Stimulated activated CD8-positive, alpha-beta memory T cell treated with anti-CD3 and anti-CD28 coated beads, Interleukin-15, amount 100 ng/mL, for 4 hours (primary cell): ENCODE data around the gene PCLO.
"Not testable (repeated sequence)": the region's sequence is repeated elsewhere in the genome, so short reads cannot be mapped to it uniquely, and the experiment has no call there.

Experiments used
- DNase-seq, 2 donors: peaks; one replicate each; pipeline ENCODE4 v3.0.0-alpha.2; 2020; ENCODE audit warnings: low read depth in 2 of 2

The PCLO gene

GRCh38 chr7:83053965-83054364 lies 108.7 kb downstream of the PCLO start:
- DNase-seq: no peak

DNA sequence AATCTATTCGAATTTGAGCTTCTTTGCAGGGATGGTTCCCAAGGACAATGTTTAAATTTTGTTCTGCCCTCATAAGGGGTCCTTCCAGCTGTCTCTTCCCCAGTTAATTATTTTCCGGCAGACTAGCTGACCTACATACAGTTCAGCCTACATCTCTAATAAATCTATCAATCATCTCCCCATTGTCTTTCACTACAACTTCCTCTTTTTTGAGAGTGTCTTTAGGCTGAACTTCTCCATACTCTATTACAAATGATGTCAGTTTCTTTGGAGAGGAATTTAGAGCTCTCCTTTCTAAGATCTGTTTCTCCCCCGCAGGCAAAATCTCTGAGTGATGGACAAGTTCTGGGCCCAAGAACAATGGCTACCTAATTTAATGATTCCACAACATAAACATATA lies 122.2 kb downstream of the PCLO start:
- DNase-seq: no peak

GRCh38 chr7:83038787-83039186 lies 123.9 kb downstream of the PCLO start:
- no peak for DNase-seq

GRCh38 chr7:83036721-83037380 lies 125.8 kb downstream of the PCLO start:
- DNase-seq: no peak

- DNase-seq: no peak
Observed at GRCh38 chr7:83036130-83036529, 126.6 kb downstream of the PCLO start.

DNA sequence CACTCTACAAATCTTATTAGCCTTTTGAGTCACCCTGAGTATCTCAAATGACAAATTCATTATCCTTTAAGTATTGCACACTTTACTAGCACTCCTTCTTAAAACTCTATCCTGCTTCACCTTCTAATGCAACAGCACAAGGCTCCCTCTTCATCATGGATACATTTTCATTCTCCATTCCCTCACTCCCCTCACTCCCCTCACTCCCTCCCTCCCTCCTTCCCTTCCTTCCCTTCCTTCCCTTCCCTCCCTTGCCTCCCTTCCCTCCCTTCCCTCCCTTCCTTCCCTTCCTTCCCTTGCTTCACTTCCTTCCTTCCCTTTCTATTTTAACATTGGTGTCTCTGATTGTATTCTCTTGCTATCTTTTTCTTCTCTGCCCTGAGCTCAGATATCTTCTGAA lies 130.5 kb downstream of the PCLO start:
- DNase-seq: no peak

DNA sequence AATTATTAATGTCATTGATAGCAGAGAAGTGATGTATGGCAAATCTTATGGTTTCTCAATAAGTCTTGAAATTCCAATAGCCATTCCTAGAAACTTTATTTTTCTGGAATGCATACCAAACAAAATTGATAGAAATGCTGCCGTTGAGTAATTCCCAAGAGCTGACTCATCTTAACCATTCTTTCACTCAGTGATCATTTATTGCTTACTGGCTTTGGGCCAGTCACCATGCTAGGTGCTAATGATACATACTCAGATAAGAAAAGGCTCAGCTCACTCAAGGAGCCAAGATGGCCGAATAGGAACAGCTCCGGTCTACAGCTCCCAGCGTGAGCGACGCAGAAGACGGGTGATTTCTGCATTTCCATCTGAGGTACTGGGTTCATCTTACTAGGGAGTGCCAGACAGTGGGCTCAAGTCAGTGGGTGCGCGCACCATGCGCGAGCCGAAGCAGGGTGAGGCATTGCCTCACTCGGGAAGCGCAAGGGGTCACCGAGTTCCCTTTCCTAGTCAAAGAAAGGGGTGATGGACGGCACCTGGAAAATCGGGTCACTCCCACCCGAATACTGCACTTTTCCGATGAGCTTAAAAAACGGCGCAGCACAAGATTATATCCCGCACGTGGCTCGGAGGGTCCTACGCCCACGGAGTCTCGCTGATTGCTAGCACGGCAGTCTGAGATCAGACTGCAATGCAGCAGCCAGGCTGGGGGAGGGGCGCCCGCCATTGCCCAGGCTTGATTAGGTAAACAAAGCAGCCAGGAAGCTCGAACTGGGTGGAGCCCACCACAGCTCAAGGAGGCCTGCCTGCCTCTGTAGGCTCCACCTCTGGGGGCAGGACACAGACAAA lies 138.6 kb downstream of the PCLO start:
- DNase-seq: not testable (repeated sequence)

- no peak for DNase-seq
Observed at GRCh38 chr7:83021032-83021431, 141.7 kb downstream of the PCLO start.

GRCh38 chr7:83020161-83020560 lies 142.5 kb downstream of the PCLO start:
- DNase-seq: no peak

DNA sequence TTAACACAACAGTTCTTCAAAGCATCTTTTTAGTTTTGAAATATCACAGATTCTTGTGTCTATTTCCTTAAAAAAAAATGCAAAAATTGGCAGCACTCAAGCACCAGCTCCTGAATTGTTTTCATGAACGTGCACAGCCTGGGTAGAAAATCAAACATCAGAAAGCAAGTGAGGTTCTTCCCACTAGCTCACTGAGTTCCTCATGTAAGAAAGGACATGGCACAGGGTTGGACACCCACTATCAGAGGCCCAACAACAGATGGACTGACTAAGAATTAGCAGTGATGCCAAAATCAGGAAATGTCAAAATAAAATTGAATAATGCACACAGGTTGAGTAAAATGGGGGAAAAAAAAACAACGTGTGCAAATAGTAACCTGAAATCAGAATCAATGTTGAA lies 146.8 kb downstream of the PCLO start:
- no peak for DNase-seq

- DNase-seq: no peak
Observed at GRCh38 chr7:83014546-83014945, 148.1 kb downstream of the PCLO start.

- DNase-seq: no peak
Observed at GRCh38 chr7:83011954-83012353, 150.7 kb downstream of the PCLO start.

- DNase-seq: no peak
Observed at GRCh38 chr7:83005410-83005809, 157.3 kb downstream of the PCLO start.

DNA sequence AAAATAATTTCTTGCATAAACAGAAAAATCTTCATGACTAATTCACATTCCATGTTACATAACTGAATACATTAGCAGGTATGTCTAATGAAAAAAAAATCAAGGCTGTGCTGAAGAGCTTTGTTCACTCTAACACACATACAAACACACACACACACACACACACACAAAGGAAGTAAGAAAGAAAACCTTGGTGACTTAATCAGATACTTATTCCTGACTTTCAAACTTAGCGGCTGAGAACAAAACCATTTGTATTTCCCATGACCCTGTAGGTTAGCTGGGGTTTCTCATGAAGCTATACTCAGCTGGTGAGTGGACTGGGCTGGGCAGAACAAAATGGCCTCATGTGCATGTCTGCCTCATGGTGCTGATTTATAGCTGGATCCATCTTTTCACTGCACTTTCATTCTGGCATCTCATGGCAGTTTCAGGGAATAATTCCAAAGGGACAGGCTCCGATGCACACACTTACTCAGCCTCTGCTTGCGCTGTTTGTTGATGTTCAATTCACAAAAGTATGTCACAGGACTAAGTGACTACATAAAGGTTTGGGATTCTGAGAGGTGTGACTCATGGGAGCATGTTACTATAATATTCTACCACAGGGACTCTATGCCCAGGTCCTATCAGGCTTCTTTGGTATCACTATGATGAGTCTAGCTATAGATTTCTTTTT lies 161.2 kb downstream of the PCLO start:
- no peak for DNase-seq

DNA sequence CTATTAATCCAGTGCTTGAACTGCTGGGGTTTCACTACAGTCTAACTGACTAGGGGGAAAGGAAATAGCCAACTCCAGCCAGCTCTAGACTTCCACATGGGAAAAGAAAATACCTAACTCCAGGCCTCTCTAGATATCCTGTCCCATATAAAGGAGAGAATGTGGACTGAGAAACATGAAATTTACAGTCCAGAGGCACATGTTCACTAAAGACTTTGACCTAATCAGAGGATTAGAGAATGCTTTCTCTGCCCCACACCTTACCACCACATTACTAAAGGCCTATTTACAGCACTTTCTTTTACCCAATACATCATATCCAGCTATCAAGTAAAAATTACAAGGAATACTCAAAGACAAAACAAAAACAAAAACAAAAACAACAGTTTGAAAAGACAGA lies 164.2 kb downstream of the PCLO start:
- DNase-seq: no peak

- no peak for DNase-seq
Observed at GRCh38 chr7:82985144-82985802, 177.4 kb downstream of the PCLO start.

GRCh38 chr7:82980130-82980788 lies 182.4 kb downstream of the PCLO start:
- DNase-seq: no peak

DNA sequence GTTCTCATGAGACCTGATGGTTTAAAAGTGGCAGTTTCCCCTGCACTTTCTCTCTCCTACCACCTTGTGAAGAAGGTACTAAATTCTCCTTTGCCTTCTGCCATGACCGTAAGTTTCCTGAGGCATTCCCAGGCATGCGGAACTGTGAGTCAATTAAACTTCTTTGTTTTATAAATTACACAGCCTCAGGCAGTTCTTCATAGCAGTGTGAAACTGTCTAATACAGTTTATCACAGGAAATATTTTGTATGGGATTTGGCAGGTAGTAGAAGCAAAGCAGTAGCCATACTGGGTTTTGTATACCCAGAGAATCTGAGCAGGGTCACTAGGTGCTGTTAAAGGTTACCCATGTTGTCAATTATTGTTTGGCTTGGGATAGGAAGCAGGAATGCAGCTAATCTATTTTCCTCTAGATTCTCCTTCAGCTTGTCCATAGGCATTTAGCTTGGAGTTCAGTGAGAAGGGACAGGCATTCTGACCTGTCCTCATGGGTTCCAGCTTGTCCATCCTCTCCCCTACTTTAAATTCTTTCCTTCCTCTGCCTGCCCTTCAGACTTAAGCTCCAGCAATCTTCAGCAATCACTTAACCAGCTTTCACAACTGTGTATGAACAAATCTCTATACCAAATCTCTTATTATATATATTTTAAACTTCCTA lies 186.7 kb downstream of the PCLO start:
- DNase-seq: no peak

DNA sequence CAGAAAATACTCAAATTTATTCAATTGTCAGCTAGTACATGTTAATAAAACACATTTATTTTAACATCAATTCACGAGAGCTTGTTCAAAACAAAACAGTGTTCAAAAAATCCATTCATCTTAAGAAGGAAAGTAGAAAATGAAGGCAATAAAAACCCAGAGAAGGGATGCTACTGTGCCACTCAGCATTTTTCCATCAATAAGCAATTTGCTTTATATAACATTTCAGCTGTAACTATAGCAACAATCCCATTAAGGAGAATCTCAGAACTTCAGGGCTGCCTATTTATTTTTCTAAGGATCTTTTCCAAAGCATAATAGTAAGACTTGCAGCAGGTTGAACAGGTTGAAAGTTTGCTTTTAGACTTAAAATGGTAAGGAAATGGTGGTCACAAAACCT lies 190.5 kb downstream of the PCLO start:
- no peak for DNase-seq

GRCh38 chr7:82965088-82966036 lies 197.3 kb downstream of the PCLO start:
- DNase-seq: no peak
